ENCODE measurements around the gene SIVA1.

Gene SIVA1

DNA sequence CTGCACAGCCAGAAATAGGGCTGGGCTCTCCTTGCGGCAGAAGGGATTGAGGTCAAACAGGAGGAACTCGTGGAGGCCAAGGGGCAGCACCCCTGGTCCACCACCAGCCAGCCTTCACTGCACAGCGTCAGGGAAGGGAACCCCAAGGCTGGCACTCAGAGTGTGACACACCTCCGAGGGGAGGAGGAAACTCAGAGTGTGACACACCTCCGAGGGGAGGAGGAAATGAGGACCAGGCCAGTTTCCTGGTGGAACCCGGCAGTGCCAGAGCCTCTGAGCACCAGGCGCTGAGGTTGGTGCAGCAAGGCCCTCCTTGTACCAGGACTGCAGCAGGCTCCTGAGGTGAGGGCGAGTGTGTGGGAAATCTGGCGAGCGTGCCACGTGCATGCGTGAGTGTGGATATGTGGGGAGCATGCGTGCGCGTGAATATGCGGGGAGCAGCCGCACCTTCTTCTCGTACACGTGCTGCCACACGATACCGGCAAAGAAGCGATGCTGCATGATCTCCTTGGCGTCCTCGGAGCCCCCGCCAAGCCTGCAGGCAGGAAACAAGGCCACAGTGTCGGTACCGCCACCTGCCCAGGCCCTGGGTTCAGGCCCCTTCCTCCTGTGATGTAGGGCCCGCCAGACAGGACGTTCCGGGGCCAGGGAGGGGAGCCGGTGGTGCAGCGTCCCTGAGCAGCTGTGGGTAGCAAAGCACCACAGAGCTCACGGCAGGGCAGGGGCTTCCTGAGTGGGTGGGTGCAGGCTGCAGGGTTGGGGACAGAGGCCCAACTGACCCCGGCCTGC is 19.2 kb downstream of the SIVA1 start:
- no peak for DNase-seq (ENCODE audit: low spot score)

DNA sequence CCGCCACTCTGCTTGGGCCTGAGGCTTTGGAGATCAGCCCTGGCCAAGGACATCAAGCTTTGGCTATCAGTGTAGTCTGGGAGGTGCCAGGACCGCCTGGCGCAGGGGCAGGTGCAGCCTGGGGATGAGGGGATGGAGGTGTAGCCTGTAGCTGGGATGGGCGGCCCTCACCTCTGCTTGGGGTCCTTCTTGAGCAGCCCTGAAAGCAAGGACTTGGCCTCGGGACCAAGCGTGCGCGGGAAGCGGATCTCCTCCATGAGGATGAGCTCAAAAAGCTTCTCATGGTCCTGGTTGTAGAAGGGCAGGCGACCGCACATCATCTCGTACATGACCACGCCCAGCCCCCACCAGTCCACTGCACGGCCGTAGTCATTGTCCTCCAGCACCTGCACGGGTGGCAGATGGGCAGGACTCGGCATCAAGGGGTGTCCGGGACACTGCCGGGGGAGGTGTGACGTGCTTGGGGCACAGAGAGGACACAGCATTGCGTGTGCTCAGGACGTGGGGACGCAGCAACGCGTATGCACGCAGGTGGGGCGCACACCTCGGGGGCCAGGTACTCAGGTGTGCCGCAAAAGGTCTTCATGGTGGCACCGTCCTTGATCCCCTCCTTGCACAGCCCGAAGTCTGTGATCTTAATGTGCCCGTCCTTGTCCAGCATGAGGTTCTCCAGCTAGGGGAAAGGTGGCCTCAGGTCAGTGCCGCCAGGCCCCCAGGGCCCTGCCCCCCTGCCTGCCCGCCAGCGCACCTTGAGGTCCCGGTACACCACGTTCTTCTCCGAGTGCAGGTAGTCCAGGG is 20.0 kb downstream of the SIVA1 start:
- DNase-seq (ENCODE audit: low spot score), result no peak

- DNase-seq (ENCODE audit: low spot score), result no peak
Measured at GRCh38 chr14:104773505-104774452, 20.8 kb downstream of the SIVA1 start.

DNA sequence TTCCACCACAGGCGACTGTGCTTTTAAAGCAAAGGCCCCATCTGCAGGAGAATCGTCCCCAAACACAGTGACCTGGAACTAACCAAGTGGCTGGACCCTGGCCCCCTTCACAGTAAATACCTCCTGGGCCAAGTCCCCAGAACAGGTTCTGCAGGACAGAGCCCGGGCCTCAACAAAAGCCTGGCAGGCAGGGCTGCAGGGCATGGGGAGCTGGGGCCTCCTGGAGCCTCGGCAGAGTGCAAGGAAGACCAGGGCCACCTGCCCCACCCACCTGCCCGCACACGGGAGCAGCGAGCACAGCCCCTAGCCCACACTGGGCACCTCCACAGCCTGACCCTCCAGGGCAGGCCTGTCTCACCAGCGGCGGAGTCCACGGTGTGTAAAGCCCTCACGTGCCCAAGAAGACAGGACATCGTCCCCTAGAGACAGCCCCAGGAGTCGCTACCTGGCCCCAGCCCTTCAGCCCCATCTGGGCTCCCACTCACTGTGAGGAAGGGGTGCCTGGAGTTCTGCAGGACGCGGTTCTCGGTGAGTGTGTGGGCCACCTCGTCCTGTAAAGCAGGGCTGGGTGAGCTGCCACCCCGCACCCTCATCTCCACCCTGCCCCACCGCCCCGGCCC is 21.6 kb downstream of the SIVA1 start:
- DNase-seq (ENCODE audit: low spot score), result no peak

GRCh38 chr14:104775073-104775489 is 22.1 kb downstream of the SIVA1 start:
- no peak for DNase-seq (ENCODE audit: low spot score)

- DNase-seq (ENCODE audit: low spot score), result no peak
Measured at GRCh38 chr14:104776481-104776880, 23.5 kb downstream of the SIVA1 start.

GRCh38 chr14:104776961-104777807 is 24.2 kb downstream of the SIVA1 start:
- no peak for DNase-seq (ENCODE audit: low spot score)

GRCh38 chr14:104777808-104778249 is 24.9 kb downstream of the SIVA1 start:
- no peak for DNase-seq (ENCODE audit: low spot score)

DNA sequence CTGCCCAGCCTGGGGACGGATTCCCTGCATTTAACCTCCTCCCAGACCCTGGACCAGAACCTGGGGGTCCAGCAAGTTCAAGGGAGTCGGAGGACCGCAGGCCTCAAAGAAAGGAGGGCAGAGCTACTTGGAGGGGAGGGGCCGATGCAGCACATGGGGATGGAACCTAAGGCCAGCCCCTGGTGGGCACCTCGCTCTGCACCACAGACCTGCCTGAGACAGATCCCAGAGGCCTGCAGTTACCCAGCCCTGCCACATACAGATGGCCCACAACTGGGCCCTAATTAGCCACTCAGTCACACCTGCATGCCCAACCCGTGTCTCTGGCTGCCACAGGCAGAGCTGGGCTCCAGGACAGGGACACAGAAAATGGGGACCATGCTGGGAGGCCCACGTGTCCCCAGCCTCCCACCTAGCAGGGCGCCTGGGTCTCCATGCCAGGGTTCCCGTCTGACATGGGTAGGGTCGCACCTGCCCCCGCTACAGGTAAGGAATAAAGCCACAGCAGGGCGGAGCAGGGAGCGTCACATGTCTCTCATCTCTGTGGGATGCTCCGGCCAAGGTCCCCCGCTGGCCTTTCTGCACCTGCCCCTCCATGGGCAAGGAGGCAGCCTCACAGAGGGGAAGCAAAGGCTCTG is 25.9 kb downstream of the SIVA1 start:
- no peak for DNase-seq (ENCODE audit: low spot score)

DNA sequence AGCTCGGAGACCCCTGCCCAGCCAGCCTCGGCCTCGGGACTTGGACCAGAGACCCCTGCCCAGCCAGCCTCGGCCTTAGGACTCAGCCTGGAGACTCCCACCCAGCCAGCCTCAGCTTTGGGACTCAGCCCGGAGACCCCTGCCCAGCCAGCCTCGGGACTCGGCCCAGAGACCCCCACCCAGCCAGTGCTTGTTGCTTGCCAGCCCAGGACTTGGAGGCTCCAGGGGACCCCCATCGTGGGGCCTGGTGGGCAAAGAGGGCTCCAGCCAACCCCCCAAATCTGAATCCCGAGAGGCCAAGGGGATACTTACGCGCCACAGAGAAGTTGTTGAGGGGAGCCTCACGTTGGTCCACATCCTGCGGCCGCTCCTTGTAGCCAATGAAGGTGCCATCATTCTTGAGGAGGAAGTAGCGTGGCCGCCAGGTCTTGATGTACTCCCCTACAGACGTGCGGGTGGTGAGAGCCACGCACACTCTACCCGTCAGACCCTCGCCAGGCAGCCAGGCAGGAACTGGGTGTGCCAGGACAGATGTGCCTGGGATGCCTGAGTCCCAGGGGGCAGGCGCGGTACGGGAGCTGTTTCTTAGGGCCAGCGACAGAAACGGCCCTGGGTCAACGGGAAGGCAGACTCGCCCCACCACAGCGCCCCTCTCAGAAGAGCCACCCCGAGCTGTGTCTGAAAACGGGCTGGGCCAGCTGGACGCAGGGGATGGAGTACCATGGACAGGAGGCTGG is 27.0 kb downstream of the SIVA1 start:
- no peak for DNase-seq (ENCODE audit: low spot score)

DNA sequence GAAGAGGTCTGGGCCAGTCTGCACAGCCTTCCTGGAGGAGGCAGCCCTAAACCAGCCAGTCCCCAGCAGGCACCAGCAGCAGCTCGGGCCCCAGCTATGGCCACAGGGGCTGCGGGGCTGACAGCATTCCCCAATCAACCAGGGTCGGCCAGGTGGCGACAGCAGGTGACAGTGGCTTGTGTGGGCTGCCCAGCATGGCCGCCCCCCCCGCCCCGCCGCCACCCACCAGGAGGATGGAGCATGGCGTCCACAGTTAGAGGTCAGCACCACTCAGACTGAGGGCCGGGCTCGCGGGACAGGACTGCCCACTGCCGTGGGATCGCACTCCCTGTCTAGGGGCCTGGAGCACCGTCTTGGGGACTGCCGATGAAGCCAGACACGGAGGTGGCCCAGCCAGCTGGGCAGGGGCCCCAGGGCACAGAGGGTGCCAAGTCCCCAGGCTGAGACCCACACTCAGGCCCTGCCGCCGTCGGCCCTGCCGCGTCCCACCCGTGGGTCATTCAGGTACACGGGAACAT is 27.6 kb downstream of the SIVA1 start:
- no peak for DNase-seq (ENCODE audit: low spot score)

GRCh38 chr14:104781271-104782077 is 28.5 kb downstream of the SIVA1 start:
- DNase-seq (ENCODE audit: low spot score), result no peak

GRCh38 chr14:104782086-104782807 is 29.3 kb downstream of the SIVA1 start:
- no peak for DNase-seq (ENCODE audit: low spot score)

- DNase-seq (ENCODE audit: low spot score), result no peak
Measured at GRCh38 chr14:104782808-104783139, 29.8 kb downstream of the SIVA1 start.

DNA sequence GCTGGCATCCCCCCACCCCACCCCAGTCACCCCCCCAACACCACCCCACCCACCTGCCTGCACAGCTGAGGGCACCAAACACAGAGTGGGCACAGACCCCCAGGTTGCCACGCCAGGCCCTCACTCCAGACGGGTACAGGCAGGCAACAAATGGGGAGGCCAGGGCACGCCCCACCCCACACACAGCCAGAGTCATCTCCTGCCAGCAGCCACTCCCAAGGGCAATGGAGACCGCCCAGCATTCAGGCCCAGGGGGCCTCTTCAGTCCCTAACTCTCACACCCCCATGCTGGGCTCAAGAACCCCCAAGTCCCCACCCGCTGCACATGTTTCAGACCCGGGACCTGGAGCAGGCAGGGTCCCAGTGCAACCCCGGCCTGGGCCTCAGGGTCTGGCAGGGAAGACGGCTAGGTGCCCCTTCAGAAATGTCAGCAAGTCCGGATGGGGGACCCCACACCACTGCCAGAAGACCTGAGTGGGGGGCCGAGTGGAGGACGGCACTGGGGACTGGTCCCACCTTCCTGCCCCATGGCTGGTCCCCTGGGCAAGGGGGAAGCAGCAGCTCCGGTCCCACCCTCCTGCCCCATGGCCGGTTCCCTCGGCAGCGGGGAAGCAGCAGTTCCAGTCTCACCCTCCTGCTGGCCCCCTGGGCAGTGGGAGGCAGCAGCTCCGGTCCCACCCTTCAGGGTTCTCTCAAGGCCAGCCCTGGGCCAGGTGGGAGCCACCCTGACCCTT is 30.7 kb downstream of the SIVA1 start:
- no peak for DNase-seq (ENCODE audit: low spot score)

DNA sequence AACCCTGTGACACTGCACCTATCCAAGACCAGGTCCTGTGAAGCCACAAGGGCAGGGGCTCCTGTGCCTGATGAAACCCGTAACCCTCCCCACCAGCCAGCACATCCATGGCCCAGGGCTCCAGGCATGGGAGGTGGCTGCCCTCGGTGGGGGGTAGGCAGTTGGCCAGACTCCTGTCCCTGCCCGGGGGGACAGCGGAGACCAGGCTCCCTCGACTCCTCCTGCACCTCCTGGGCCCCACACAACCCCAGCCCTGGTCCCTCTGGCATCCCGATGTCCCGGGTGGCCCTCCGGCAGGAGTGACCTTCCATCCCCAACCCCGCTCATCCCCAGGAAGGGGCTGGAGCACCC is 31.2 kb downstream of the SIVA1 start:
- DNase-seq (ENCODE audit: low spot score), result no peak

All from CD4-positive, alpha-beta T cell treated with Interleukin-2 at 100 ng/mL for 4 hours (primary cell).